Natural killer cell (primary cell): Measurements from ENCODE around the gene TMEM63B. TPM values are rescaled to one million over a fixed set of nuclear protein-coding genes. Genes with fewer than 3 reads are reported as not detected.
"Not testable (repeated sequence)": the region's sequence is repeated elsewhere in the genome, so short reads cannot be mapped to it uniquely, and the experiment has no call there.

Source experiments
- ATAC-seq, 3 donors: fragments of 150-1000 bp in 2 of 3; fragments of 200-7000 bp in 1 of 3; cut with Tn5 transposase; 1 replicate in 1 of 3; 2 replicates in 2 of 3; pipeline ENCODE4 v1.10.0; 2021; ENCODE audit warnings: mild to moderate bottlenecking in 2 of 3, moderate library complexity in 2 of 3
- DNase-seq, 2 donors: peaks; one replicate each; pipeline versions ENCODE4 v3.0.0 to v3.0.0-alpha.2; 2013 to 2021; ENCODE audit warnings: mixed read lengths in 1 of 2
- H3K27ac ChIP-seq: one replicate; pipeline ENCODE4 v1.5.1; 2013; ENCODE audit warnings: mild to moderate bottlenecking, low read length
- H3K27me3 ChIP-seq: one replicate; pipeline ENCODE4 v1.6.1; 2013; ENCODE audit warnings: low read length; ENCODE audit not compliant: control insufficient read depth, insufficient read depth
- H3K36me3 ChIP-seq: one replicate; pipeline ENCODE4 v1.6.1; 2013; ENCODE audit warnings: low read length; ENCODE audit not compliant: control insufficient read depth, insufficient read depth
- H3K4me1 ChIP-seq: one replicate; pipeline ENCODE4 v1.6.1; 2013; ENCODE audit warnings: low read length; ENCODE audit not compliant: control insufficient read depth, insufficient read depth
- H3K4me3 ChIP-seq: one replicate; pipeline ENCODE4 v1.5.1; 2013; ENCODE audit warnings: low read length
- H3K9me3 ChIP-seq: one replicate; pipeline ENCODE4 v1.6.1; 2013; ENCODE audit warnings: low read length; ENCODE audit not compliant: control insufficient read depth, insufficient read depth
- H3K27ac Mint-ChIP-seq, 2 donors: one replicate each; pipeline ENCODE4 v1.8.0; 2022; ENCODE audit warnings: mild to moderate bottlenecking in 2 of 2, mixed read lengths in 2 of 2, moderate library complexity in 1 of 2
- H3K27me3 Mint-ChIP-seq, 2 donors: one replicate each; pipeline ENCODE4 v1.8.0; 2022; ENCODE audit warnings: low read depth in 2 of 2, mixed read lengths in 2 of 2
- H3K36me3 Mint-ChIP-seq: one replicate; pipeline ENCODE4 v1.8.0; 2022; ENCODE audit warnings: mixed read lengths
- H3K4me1 Mint-ChIP-seq, 2 donors: one replicate each; pipeline ENCODE4 v1.8.0; 2022; ENCODE audit warnings: mixed read lengths in 2 of 2
- H3K4me3 Mint-ChIP-seq: one replicate; pipeline ENCODE4 v1.8.0; 2022; ENCODE audit warnings: mild to moderate bottlenecking, moderate library complexity, mixed read lengths
- H3K9me3 Mint-ChIP-seq, 2 donors: one replicate each; pipeline ENCODE4 v1.8.0; 2022; ENCODE audit warnings: mixed read lengths in 2 of 2
- CTCF ChIP-seq: fragments of 200-600 bp; IDR thresholded peaks from one replicate; pipeline ENCODE4 v1.8.0; 2022; ENCODE audit warnings: antibody characterized with exemption
- WGBS: methylation state at CpG from one replicate; pipeline ENCODE4 v1.1.7; 2013; ENCODE audit warnings: missing lambda C conversion rate; ENCODE audit not compliant: insufficient coverage; 5-methylcytosine and 5-hydroxymethylcytosine counted together
- intact Hi-C: fragments of 100-400 bp; cut with micrococcal nuclease; formaldehyde crosslinking; loops from one replicate; pipeline ENCODE4 v1.14.2; 2022
- total RNA-seq, 4 donors: library from RNA; stranded (reverse); fragments of 120-200 nt in 1 of 4; gene quantifications; one replicate each; pipeline versions ENCODE4 v1.2.3 to v1.2.4, GENCODE V29; 2013 to 2022

TMEM63B gene
- total RNA-seq, 3 donors from 2014 or later (not counting 1 experiment from before 2014, with no cell fraction given) = 24.7 to 30.8 (median 28.1) TPM

GRCh38 chr6:44180886-44181285 lies 53.5 kb downstream of the TMEM63B start:
- ATAC-seq (no peak), DNase-seq (no peak)
- no peak overlapping the region for H3K27ac Mint-ChIP-seq
- H3K9me3 Mint-ChIP-seq = no peaks in the 10 kb centered on the region
- H3K4me3 Mint-ChIP-seq = no peak overlapping the region
- peaks cover 6 to 19% of the 10 kb centered on the region in 2 donors for H3K4me1 Mint-ChIP-seq
- H3K27me3 ChIP-seq = no peaks in the 10 kb centered on the region
- H3K27ac ChIP-seq = no peak overlapping the region
- no peaks in the 10 kb centered on the region for H3K36me3 Mint-ChIP-seq
- H3K36me3 ChIP-seq = no peaks in the 10 kb centered on the region
- intact Hi-C loops = no loop called here
- TF ChIP-seq CTCF = no peak
- WGBS = 92% methylated on average over 4 of the region's 4 CpGs
- H3K27me3 Mint-ChIP-seq = peaks cover 6 to 7% of the 10 kb centered on the region in 2 donors
- no peak overlapping the region for H3K4me3 ChIP-seq
- H3K9me3 ChIP-seq = no peaks in the 10 kb centered on the region
- peaks cover 18% of the 10 kb centered on the region for H3K4me1 ChIP-seq

GRCh38 chr6:44181784-44182183 lies 54.4 kb downstream of the TMEM63B start:
- H3K4me1 ChIP-seq, H3K9me3 Mint-ChIP-seq, H3K27ac Mint-ChIP-seq, H3K4me3 Mint-ChIP-seq, H3K36me3 ChIP-seq, H3K27ac ChIP-seq, DNase-seq, H3K36me3 Mint-ChIP-seq, intact Hi-C loops, H3K4me3 ChIP-seq, H3K27me3 ChIP-seq, ATAC-seq, H3K9me3 ChIP-seq: not testable (repeated sequence)
- Mint-ChIP-seq H3K4me1 (peaks cover 6 to 14% of the 10 kb centered on the region in 2 donors), H3K27me3 (peaks cover 12% of the 10 kb centered on the region in 2 donors)

- no peaks in the 10 kb centered on the region for H3K9me3 ChIP-seq
- H3K27ac ChIP-seq = no peak overlapping the region
- Mint-ChIP-seq H3K4me1 (peaks cover 0 to 2% of the 10 kb centered on the region in 2 donors), H3K27ac (no peak overlapping the region), H3K9me3 (no peaks in the 10 kb centered on the region), H3K27me3 (peaks cover 12% of the 10 kb centered on the region in 2 donors), H3K4me3 (no peak overlapping the region), H3K36me3 (no peaks in the 10 kb centered on the region)
- no peaks in the 10 kb centered on the region for H3K4me1 ChIP-seq
- no peak for TF ChIP-seq CTCF
- DNase-seq (no peak), ATAC-seq (no peak)
- intact Hi-C loops = no loop called here
- H3K27me3 ChIP-seq = no peaks in the 10 kb centered on the region
- no peak overlapping the region for H3K4me3 ChIP-seq
- WGBS = 82% methylated on average over 3 of the region's 4 CpGs
- no peaks in the 10 kb centered on the region for H3K36me3 ChIP-seq
These were observed 55.6 kb downstream of the TMEM63B start for GRCh38 chr6:44182911-44183390.

- no peaks in the 10 kb centered on the region for H3K4me1 ChIP-seq
- no peak overlapping the region for H3K4me3 ChIP-seq
- no peak overlapping the region for H3K27ac ChIP-seq
- H3K27me3 Mint-ChIP-seq = peaks cover 12% of the 10 kb centered on the region in 2 donors
- no peaks in the 10 kb centered on the region for H3K9me3 ChIP-seq
- DNase-seq (no peak), ATAC-seq (no peak)
- no peak overlapping the region for H3K4me3 Mint-ChIP-seq
- no peaks in the 10 kb centered on the region for H3K27me3 ChIP-seq
- H3K9me3 Mint-ChIP-seq = no peaks in the 10 kb centered on the region
- no peak for TF ChIP-seq CTCF
- intact Hi-C loops = no loop called here
- H3K4me1 Mint-ChIP-seq = no peaks in the 10 kb centered on the region
- H3K36me3 ChIP-seq = no peaks in the 10 kb centered on the region
- H3K27ac Mint-ChIP-seq = no peak overlapping the region
- H3K36me3 Mint-ChIP-seq = no peaks in the 10 kb centered on the region
- WGBS = 86% methylated on average over 7 of the region's 9 CpGs
These were observed 56.4 kb downstream of the TMEM63B start for GRCh38 chr6:44183783-44184182.

- H3K27ac Mint-ChIP-seq, H3K9me3 Mint-ChIP-seq, H3K4me3 ChIP-seq, H3K36me3 ChIP-seq, H3K4me3 Mint-ChIP-seq, H3K27ac ChIP-seq, H3K4me1 Mint-ChIP-seq, H3K9me3 ChIP-seq, ATAC-seq, H3K36me3 Mint-ChIP-seq, intact Hi-C loops, H3K4me1 ChIP-seq, H3K27me3 ChIP-seq, DNase-seq: not testable (repeated sequence)
- H3K27me3 Mint-ChIP-seq = peaks cover 12 to 15% of the 10 kb centered on the region in 2 donors
- WGBS = 81% methylated on average over 6 of the region's 7 CpGs
These were observed 58.0 kb downstream of the TMEM63B start for GRCh38 chr6:44185356-44185755.
